ENCODE measurements around the gene OR1L6.

GRCh38 chr9:122718038-122718437 lies 24.1 kb upstream of the OR1L6 start:
- TF ChIP-seq POLR2AphosphoS5 (IDR thresholded peaks at IDR 0.05; ENCODE audit: low read depth, low read length): no peak
- no peak for TF ChIP-seq SPI1 (IDR thresholded peaks at IDR 0.05; ENCODE audit: low read depth, low read length)
